ENCODE results near the gene COL23A1. TPM values are rescaled to one million over a fixed set of nuclear protein-coding genes. Genes with fewer than 3 reads are reported as not detected.

The COL23A1 gene
- total RNA-seq, 1 experiment from 2014 or later = 0.18 TPM

GRCh38 chr5:178416919-178417318 is 173.3 kb downstream of the COL23A1 start:
- no peak for DNase-seq
- ChIA-PET POLR2A (no interaction called here), CTCF (no interaction called here)
- Histone ChIP-seq H3K4me1 (no peaks in the 10 kb centered on the region), H3K36me3 (ENCODE audit: control insufficient read depth, insufficient read depth, low read length) (no peaks in the 10 kb centered on the region), H3K9me3 (no peaks in the 10 kb centered on the region), H3K27me3 (replicated peaks; ENCODE audit: control insufficient read depth, insufficient read depth, low read length) (no peaks in the 10 kb centered on the region), H3K4me3 (ENCODE audit: low read depth, low read length) (no peak overlapping the region)
- Mint-ChIP-seq H3K4me1 (ENCODE audit: low read depth, unreplicated experiment) (no peaks in the 10 kb centered on the region), H3K36me3 (ENCODE audit: insufficient read depth, unreplicated experiment) (no peaks in the 10 kb centered on the region), H3K4me3 (ENCODE audit: unreplicated experiment) (no peak overlapping the region), H3K27ac (ENCODE audit: unreplicated experiment) (no peak overlapping the region), H3K9me3 (ENCODE audit: unreplicated experiment) (no peaks in the 10 kb centered on the region), H3K27me3 (ENCODE audit: insufficient read depth, unreplicated experiment) (peaks cover 6% of the 10 kb centered on the region)
- TF ChIP-seq, protein P1, sequence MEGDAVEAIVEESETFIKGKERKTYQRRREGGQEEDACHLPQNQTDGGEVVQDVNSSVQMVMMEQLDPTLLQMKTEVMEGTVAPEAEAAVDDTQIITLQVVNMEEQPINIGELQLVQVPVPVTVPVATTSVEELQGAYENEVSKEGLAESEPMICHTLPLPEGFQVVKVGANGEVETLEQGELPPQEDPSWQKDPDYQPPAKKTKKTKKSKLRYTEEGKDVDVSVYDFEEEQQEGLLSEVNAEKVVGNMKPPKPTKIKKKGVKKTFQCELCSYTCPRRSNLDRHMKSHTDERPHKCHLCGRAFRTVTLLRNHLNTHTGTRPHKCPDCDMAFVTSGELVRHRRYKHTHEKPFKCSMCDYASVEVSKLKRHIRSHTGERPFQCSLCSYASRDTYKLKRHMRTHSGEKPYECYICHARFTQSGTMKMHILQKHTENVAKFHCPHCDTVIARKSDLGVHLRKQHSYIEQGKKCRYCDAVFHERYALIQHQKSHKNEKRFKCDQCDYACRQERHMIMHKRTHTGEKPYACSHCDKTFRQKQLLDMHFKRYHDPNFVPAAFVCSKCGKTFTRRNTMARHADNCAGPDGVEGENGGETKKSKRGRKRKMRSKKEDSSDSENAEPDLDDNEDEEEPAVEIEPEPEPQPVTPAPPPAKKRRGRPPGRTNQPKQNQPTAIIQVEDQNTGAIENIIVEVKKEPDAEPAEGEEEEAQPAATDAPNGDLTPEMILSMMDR (IDR thresholded peaks at IDR 0.05; ENCODE audit: insufficient read depth in 1 of 2, low read depth in 1 of 2, low read length in 1 of 2, severe bottlenecking in 1 of 2, unreplicated experiment in 1 of 2) = no peak
- no TSS peak for BruUV-seq (replicated peaks)
- intact Hi-C loops (cut with micrococcal nuclease; ENCODE audit: unreplicated experiment) = no loop called here

- intact Hi-C loops (cut with micrococcal nuclease; ENCODE audit: unreplicated experiment) = no loop called here
- Histone ChIP-seq H3K4me1 (no peaks in the 10 kb centered on the region), H3K4me3 (ENCODE audit: low read depth, low read length) (no peak overlapping the region), H3K9me3 (no peaks in the 10 kb centered on the region), H3K36me3 (ENCODE audit: control insufficient read depth, insufficient read depth, low read length) (no peaks in the 10 kb centered on the region), H3K27me3 (replicated peaks; ENCODE audit: control insufficient read depth, insufficient read depth, low read length) (no peaks in the 10 kb centered on the region)
- no TSS peak for BruUV-seq (replicated peaks)
- Mint-ChIP-seq H3K9me3 (ENCODE audit: unreplicated experiment) (no peaks in the 10 kb centered on the region), H3K27ac (ENCODE audit: unreplicated experiment) (no peak overlapping the region), H3K36me3 (ENCODE audit: insufficient read depth, unreplicated experiment) (no peaks in the 10 kb centered on the region), H3K4me3 (ENCODE audit: unreplicated experiment) (no peak overlapping the region), H3K27me3 (ENCODE audit: insufficient read depth, unreplicated experiment) (peaks cover 9% of the 10 kb centered on the region), H3K4me1 (ENCODE audit: low read depth, unreplicated experiment) (no peaks in the 10 kb centered on the region)
- DNase-seq = no peak
- ChIA-PET POLR2A (no interaction called here), CTCF (interaction anchor here (1.1 kb wide), 1 partner anchor 45 kb away, joined by 3 read pairs; no protein-coding TSS in a partner anchor)
- TF ChIP-seq, protein P1 (IDR thresholded peaks at IDR 0.05; ENCODE audit: insufficient read depth in 1 of 2, low read depth in 1 of 2, low read length in 1 of 2, severe bottlenecking in 1 of 2, unreplicated experiment in 1 of 2) = no peak
Observed at GRCh38 chr5:178416206-178416882, 173.8 kb downstream of the COL23A1 start.

GRCh38 chr5:178415353-178415752 is 174.8 kb downstream of the COL23A1 start:
- H3K27me3 ChIP-seq (replicated peaks; ENCODE audit: control insufficient read depth, insufficient read depth, low read length) = no peaks in the 10 kb centered on the region
- DNase-seq = no peak
- Mint-ChIP-seq H3K9me3 (ENCODE audit: unreplicated experiment) (no peaks in the 10 kb centered on the region), H3K4me1 (ENCODE audit: low read depth, unreplicated experiment) (no peaks in the 10 kb centered on the region), H3K4me3 (ENCODE audit: unreplicated experiment) (no peak overlapping the region), H3K27ac (ENCODE audit: unreplicated experiment) (no peak overlapping the region), H3K27me3 (ENCODE audit: insufficient read depth, unreplicated experiment) (peaks cover 9% of the 10 kb centered on the region), H3K36me3 (ENCODE audit: insufficient read depth, unreplicated experiment) (no peaks in the 10 kb centered on the region)
- H3K9me3 ChIP-seq = no peaks in the 10 kb centered on the region
- BruUV-seq (replicated peaks) = no TSS peak
- POLR2A ChIA-PET = no interaction called here
- TF ChIP-seq, protein P1 (IDR thresholded peaks at IDR 0.05; ENCODE audit: insufficient read depth in 1 of 2, low read depth in 1 of 2, low read length in 1 of 2, severe bottlenecking in 1 of 2, unreplicated experiment in 1 of 2) = no peak
- no peaks in the 10 kb centered on the region for H3K36me3 ChIP-seq (ENCODE audit: control insufficient read depth, insufficient read depth, low read length)
- H3K4me3 ChIP-seq (ENCODE audit: low read depth, low read length) = no peak overlapping the region
- CTCF ChIA-PET = interaction anchor here (1.1 kb wide), 1 partner anchor 46 kb away, joined by 3 read pairs; no protein-coding TSS in a partner anchor
- intact Hi-C loops (cut with micrococcal nuclease; ENCODE audit: unreplicated experiment) = no loop called here
- H3K4me1 ChIP-seq = no peaks in the 10 kb centered on the region

Measured in Caco-2 (cell line).